Activated CD4-positive, CD25-positive, alpha-beta regulatory T cell treated with anti-CD3 and anti-CD28 coated beads, Interleukin-2, amount 50 U/mL, for 16 hours (primary cell): ENCODE results near the gene ST6GALNAC3.

Experiments used
- DNase-seq: peaks from one replicate; pipeline ENCODE4 v3.0.0-alpha.2; 2020; ENCODE audit warnings: low read depth, low spot score

The ST6GALNAC3 gene

GRCh38 chr1:76577525-76578185 lies 503.1 kb downstream of the ST6GALNAC3 start:
- no peak for DNase-seq

DNA sequence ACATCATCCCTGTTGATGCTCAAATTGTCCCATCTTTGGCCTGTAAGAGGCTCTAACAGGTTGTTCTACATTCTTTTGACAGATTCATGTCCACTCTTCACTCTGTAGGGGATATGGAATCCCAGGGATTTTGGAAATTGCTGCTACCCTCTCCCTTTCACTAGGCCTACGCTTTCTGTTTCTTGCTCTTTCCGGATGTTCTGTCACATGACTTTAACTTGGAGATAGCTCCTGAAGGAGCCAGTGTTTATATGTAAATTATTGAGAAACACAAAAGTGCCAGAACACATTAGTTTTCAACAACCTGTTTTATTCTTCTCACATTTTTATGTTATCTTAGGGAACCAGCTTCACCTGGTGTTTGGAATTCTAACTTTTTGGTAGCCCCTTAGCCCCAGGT lies 505.7 kb downstream of the ST6GALNAC3 start:
- no peak for DNase-seq

DNA sequence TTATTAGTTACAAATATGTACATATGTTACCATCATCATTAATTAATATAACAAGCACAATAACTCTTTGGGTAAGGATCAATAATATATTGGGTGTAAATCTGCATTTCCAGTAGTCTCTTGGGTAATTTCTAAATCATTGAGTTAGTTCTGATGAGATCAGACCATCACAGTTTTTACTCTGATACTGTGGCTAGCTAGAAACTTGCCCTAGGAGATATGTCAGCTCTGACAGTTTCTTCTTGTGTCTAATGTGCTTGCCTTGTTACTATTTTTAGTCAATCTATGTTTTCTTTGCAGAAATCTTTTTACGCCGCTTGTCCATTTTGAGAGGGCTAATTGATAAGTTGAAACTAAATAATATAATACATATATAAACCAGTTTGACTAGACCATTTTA lies 507.2 kb downstream of the ST6GALNAC3 start:
- no peak for DNase-seq

GRCh38 chr1:76583235-76583868 lies 508.8 kb downstream of the ST6GALNAC3 start:
- DNase-seq, result no peak

- no peak for DNase-seq
These were observed 509.4 kb downstream of the ST6GALNAC3 start for GRCh38 chr1:76583875-76584477.

DNA sequence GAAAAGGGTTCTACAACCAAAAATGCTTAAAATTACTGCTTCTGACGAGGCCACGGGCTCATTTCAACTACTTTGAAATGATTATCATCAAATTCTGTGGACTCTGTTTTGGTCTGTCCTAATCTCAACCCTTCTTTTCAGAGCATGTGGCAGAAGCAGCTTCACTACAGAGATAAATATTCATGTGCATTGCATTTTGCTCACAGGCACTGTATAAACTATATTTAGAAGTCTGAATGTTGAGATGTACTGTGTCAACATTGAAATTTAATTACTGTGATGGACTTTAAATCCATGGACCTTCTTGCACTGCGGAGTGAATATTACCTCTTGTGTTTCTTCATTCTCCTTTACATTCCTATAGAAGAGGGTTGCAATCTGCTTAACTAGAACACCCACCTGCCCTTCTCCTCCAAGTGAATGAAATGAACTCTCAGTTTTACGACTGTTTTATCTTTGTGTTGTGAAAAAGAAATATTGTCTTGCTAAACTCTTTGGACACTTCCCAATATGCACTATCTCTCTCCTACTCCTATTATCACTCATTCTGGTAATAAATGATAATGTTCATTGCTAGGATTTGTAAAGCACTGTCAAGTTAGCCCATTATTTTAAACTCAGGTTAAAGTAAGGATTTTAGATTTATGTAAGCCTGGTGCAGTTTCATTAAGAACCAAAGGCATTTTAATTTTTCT lies 511.6 kb downstream of the ST6GALNAC3 start:
- no peak for DNase-seq

- no peak for DNase-seq
These were observed 512.7 kb downstream of the ST6GALNAC3 start for GRCh38 chr1:76587212-76587611.

GRCh38 chr1:76591461-76591860 lies 516.9 kb downstream of the ST6GALNAC3 start:
- DNase-seq, result no peak

GRCh38 chr1:76591963-76592362 lies 517.4 kb downstream of the ST6GALNAC3 start:
- DNase-seq, result no peak

DNA sequence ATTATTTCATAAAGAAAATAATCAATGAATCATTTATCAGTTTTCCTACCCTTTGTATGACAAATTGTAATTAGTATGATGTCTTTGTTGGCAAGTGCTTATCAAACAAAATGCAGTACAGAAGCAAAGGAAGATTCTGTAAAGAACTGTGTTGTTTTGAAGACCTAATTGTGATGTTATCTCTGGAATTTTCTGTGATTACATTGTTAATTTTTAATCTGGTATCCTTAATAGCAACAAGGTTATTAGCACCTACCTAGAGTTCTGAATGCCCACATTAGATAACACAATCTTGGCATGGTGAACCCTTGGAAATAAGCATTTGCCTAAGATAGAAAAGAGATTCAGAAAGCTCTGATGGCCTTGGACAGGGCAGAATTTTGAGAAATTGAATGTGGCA lies 518.6 kb downstream of the ST6GALNAC3 start:
- DNase-seq, result no peak

DNA sequence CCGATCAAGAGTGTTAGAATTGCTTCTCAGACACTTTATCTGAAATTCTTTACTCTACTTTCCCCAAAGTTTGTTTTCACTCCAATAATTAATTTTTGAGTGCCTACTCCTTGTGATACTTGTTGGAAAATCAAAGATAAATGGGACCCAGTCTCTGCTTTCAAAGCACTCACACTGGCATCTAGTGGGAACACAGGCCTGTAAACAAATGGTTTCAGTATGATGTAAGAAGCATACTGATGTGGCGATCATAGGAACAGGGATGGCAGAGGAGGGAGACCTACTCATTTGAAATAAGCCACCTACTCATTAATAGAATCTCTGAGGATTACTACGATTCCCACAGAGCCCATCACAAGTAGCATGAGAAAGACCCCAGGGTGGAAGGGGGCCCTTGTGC lies 519.1 kb downstream of the ST6GALNAC3 start:
- DNase-seq, result no peak

DNA sequence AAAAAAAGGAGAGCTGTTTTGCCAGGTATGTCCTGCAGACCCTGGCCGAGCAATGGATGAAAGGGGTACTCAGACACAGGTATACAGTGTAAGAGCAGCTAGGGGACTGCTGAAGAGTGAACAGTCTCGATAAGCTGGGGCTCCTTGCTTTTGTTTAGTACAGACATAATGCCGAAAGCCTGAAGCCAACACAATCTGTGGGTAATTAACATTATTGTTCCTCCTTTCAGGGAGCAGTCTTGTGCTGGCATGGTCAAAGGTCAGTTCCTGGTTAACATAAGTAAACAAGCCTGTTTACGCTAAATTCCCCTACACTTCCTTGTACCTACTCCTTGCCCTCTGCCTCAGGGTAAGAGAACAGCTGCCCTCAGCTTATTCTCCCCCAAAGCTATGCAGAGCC lies 520.5 kb downstream of the ST6GALNAC3 start:
- no peak for DNase-seq

GRCh38 chr1:76601465-76601864 lies 526.9 kb downstream of the ST6GALNAC3 start:
- DNase-seq, result no peak

- DNase-seq, result no peak
These were observed 533.2 kb downstream of the ST6GALNAC3 start for GRCh38 chr1:76607717-76608116.

- DNase-seq, result no peak
These were observed 537.4 kb downstream of the ST6GALNAC3 start for GRCh38 chr1:76611770-76612445.

GRCh38 chr1:76613886-76614285 lies 539.3 kb downstream of the ST6GALNAC3 start:
- no peak for DNase-seq

DNA sequence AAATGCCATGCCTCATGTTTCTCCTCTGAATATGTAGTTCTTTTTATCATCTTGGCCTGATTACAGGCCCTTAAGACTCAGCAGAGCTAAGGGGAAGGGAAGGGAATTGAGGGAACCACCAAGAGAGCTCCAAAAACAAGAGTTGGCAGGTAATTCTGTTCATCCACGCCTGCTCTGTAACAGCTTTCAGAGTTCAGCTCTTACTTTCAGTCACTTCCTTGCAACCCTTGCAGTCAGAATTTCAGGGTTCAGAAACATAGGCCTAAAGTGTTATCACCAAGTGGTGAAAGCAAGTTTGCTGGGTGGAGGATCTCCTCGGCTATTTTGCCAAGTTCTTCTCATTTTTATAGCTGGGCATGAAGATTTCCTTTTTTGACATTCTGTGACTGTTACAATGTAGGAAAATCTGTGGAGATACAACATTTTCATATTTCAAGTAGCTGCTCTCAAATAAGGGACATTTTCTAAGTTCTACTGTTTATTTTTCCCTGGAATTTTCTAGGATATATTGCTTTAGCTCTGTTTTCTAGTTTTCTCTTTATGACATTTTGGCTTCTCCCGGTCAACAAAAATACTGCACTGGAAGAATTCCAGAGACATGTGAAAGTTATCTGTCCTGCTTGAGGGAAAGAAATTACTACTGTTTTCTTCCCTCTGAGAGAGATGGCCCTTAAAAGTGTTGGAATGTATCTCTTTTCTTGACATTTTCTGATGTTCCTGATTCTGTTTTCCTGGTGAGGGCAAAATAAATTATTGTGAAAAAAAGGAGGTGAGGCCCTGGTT lies 540.9 kb downstream of the ST6GALNAC3 start:
- no peak for DNase-seq

GRCh38 chr1:76620371-76620770 lies 545.8 kb downstream of the ST6GALNAC3 start:
- no peak for DNase-seq

DNA sequence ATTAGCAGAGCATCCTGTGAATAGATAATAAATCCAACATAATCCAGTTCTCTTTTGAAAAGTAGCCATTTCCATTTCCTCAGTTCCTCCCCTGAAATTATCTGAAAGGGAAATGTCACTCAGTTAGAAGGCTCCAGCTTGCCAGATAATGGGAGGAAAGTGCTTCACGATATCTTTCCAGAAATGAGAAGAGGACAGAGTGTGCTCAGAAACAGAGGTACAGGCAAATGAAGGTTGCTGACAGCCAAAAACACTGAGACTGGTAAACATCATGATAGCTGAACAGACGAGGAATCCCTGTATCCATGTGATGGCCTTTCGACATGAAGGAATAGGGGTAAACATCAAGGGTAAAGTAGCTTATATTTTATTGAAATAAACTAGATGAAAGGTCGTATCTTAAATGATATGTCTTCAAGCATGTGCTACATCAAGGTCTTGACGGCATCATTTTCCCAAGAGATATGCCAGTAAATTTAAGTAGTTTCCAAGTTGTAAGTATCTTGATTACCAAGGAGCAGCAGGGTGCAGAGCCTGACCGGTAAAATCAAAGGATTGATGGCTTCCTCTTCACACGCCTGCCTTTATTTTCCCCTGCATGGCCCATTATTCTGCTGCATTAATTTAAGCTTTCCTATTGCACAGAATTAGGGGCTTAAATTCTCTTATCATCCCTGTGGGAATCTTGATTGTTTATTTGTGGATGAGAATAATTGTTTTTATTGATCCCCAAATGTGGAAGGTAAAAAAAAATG lies 548.4 kb downstream of the ST6GALNAC3 start:
- no peak for DNase-seq

- DNase-seq, result no peak
These were observed 551.5 kb downstream of the ST6GALNAC3 start for GRCh38 chr1:76625886-76626678.
